ENCODE results near the gene MAST3. TPM values are rescaled to one million over a fixed set of nuclear protein-coding genes. Genes with fewer than 3 reads are reported as not detected.

Gene MAST3
- total RNA-seq, 2 donors from 2014 or later = 38.2 to 50.8 TPM

- Mint-ChIP-seq H3K4me1 (peaks cover 6% of the 10 kb centered on the region), H3K27ac (no peak overlapping the region), H3K36me3 (ENCODE audit: low read depth) (peaks cover 3% of the 10 kb centered on the region), H3K4me3 (no peak overlapping the region), H3K27me3 (no peaks in the 10 kb centered on the region)
- ATAC-seq = peak; percentile 81
- DNase-seq = peak; percentile 33 to 49 (median 34)
- H3K9me3 ChIP-seq (ENCODE audit: control insufficient read depth, low read length, poor library complexity, severe bottlenecking) = no peaks in the 10 kb centered on the region
Measured at GRCh38 chr19:18167975-18168645, 70.5 kb downstream of the MAST3 start.

DNA sequence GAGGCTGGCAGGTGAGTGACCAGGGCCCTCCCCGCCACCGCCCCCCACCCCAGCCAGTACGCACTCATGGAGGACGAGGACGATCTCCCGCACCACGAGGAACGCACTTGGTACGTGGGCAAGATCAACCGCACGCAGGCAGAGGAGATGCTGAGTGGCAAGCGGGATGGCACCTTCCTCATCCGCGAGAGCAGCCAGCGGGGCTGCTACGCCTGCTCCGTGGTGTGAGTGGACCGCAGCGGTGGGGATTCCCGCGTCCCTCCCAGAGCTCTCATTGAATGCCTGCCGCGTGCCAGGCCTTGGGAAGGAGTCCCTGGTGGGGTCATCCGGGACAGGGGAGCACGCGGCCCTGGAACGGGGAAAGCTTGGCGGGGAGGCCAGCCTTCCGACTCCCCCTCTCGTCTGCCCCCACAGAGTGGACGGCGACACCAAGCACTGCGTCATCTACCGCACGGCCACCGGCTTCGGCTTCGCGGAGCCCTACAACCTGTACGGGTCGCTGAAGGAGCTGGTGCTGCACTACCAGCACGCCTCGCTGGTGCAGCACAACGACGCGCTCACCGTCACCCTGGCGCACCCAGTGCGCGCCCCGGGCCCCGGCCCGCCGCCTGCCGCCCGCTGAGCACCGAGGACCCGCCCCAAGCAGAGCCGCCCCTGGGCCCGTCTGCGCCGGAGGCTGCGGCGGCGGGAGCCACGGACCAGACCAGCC is 71.2 kb downstream of the MAST3 start:
- H3K27me3 Mint-ChIP-seq = no peaks in the 10 kb centered on the region
- H3K36me3 Mint-ChIP-seq (ENCODE audit: low read depth) = peaks cover 3% of the 10 kb centered on the region
- H3K27ac Mint-ChIP-seq = no peak overlapping the region
- no peaks in the 10 kb centered on the region for H3K9me3 ChIP-seq (ENCODE audit: control insufficient read depth, low read length, poor library complexity, severe bottlenecking)
- peaks cover 10% of the 10 kb centered on the region for H3K4me1 Mint-ChIP-seq
- ATAC-seq = no peak
- H3K4me3 Mint-ChIP-seq = no peak overlapping the region
- DNase-seq = no peak

DNA sequence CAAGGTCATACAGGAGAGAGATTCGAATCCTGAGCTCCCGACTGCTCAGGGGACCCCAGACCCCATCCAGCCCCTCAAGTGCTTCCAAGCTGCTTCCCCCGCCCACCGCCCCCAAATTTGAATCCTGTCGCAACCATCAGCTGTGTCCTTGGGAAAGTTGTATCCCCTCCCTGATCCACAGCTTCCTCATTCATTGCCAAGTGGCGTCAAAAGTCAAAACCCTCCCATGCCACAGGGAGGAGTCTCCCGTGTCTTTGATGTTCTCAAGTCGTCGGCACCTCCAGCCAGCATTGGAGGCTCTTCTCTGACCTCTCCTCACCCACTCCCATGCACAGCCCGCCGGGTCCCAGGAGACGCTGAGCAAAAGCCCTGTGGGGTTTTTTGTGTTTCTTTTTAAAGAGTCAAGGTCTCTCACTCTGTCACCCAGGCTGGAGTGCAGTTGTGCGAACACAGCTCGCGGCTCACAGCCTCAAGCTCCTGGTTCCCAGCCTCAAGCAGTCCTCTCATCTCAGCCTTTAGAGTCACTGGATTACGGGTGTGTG is 73.2 kb downstream of the MAST3 start:
- H3K27ac Mint-ChIP-seq = peak overlapping the region; percentile 37
- H3K4me3 Mint-ChIP-seq = no peak overlapping the region
- DNase-seq (no peak), ATAC-seq (no peak)
- H3K27me3 Mint-ChIP-seq = no peaks in the 10 kb centered on the region
- peaks cover 21% of the 10 kb centered on the region for H3K4me1 Mint-ChIP-seq
- H3K36me3 Mint-ChIP-seq (ENCODE audit: low read depth) = peaks cover 2% of the 10 kb centered on the region
- H3K9me3 ChIP-seq (ENCODE audit: control insufficient read depth, low read length, poor library complexity, severe bottlenecking) = no peaks in the 10 kb centered on the region

DNA sequence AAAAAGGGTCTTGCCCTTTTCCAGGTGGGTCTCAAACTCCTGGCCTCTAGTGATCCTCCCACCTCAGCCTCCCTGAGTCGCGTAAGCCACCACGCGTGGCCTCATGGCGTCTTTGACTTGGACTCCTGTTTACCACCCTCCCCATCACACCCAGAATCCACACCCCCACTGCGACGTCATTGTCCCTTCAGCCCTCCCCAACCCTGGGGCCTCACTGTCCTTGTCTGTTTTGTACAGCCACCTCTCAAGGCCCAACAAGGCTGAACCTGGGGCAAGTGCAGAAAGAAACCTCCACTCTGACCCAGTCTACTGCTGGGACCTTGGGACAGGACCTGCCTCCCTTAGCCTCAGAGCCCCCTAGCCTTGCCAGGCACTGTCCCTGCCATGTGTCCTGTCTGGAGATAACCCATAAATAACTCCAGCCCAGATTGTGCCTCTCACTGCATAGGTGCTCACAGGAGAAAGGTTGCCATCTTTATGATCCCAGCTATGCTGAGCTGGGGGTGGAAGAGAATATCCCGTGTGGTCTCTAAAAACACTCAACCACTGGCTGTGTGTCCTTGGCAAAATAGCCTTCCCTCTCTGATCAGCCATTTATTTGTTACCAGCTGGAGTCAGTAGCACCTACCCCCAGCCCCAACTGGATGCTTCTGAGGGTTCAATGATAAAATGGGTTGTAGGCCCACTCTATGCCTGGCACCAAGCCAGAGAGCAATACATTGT is 74.2 kb downstream of the MAST3 start:
- Mint-ChIP-seq H3K27me3 (no peaks in the 10 kb centered on the region), H3K27ac (peak overlapping the region; percentile 37)
- DNase-seq = no peak

GRCh38 chr19:18172331-18173053 is 74.9 kb downstream of the MAST3 start:
- no peaks in the 10 kb centered on the region for H3K27me3 Mint-ChIP-seq
- peak overlapping the region; percentile 43 for H3K27ac Mint-ChIP-seq
- peak overlapping the region; percentile 50 for H3K4me3 Mint-ChIP-seq
- no peak for ATAC-seq
- H3K4me1 Mint-ChIP-seq = peaks cover 21% of the 10 kb centered on the region
- no peaks in the 10 kb centered on the region for H3K9me3 ChIP-seq (ENCODE audit: control insufficient read depth, low read length, poor library complexity, severe bottlenecking)
- DNase-seq = no peak
- no peaks in the 10 kb centered on the region for H3K36me3 Mint-ChIP-seq (ENCODE audit: low read depth)

More for the DNA sequence above, 74.2 kb downstream of the MAST3 start:
- no peak for ATAC-seq
- H3K9me3 ChIP-seq (ENCODE audit: control insufficient read depth, low read length, poor library complexity, severe bottlenecking) = no peaks in the 10 kb centered on the region
- H3K36me3 Mint-ChIP-seq (ENCODE audit: low read depth) = no peaks in the 10 kb centered on the region
- H3K4me1 Mint-ChIP-seq = peaks cover 21% of the 10 kb centered on the region
- no peak overlapping the region for H3K4me3 Mint-ChIP-seq

DNA sequence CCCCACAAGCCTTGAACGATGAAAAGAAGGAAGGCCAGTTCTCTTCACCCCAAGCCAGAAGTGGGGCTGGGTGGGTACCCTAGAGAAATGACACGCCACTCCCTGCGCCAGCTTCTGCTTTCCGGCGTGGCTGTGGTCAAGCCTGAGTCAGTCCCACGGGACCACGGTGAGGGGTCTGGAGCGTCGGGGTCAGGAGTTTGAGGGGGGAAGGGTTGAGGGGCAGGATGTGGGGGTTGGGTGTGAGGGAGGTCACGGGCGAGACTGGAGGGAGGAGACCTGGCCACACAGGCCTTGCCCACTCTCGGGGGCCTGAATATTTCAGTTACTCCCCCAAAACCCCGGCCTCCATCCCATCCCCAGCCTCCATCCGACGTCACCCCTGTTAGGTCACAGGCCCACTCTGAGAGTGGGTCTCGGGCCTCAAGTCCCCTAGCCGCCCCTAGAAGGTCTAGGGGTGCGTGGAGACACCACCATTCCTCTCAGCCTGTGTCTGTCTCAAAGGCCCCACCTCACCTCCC is 75.5 kb downstream of the MAST3 start:
- peak; percentile 13 for ATAC-seq
- H3K27ac Mint-ChIP-seq = peak overlapping the region; percentile 43

GRCh38 chr19:18173572-18174288 is 76.2 kb downstream of the MAST3 start, which contains the start of gene IFI30:
IFI30 (plus strand) TSS chr19:18173813; CDS start chr19:18173842, 29 bp downstream.
- Mint-ChIP-seq H3K27ac (peak within 1 kb of the TSS; percentile 43), H3K4me3 (peak within 1 kb of the TSS; percentile 92), H3K27me3 (no peaks in the 10 kb centered on the region), H3K4me1 (peaks cover 18% of the 10 kb centered on the region), H3K36me3 (ENCODE audit: low read depth) (no peaks in the 10 kb centered on the region)
- DNase-seq = peak in 2 of 3 donors; percentile 44 to 52
- no peaks in the 10 kb centered on the region for H3K9me3 ChIP-seq (ENCODE audit: control insufficient read depth, low read length, poor library complexity, severe bottlenecking)
- peak; percentile 78 for ATAC-seq

More for the DNA sequence above, 75.5 kb downstream of the MAST3 start:
- no peaks in the 10 kb centered on the region for H3K27me3 Mint-ChIP-seq
- H3K4me3 Mint-ChIP-seq = peak overlapping the region; percentile 92
- H3K36me3 Mint-ChIP-seq (ENCODE audit: low read depth) = no peaks in the 10 kb centered on the region
- peaks cover 20% of the 10 kb centered on the region for H3K4me1 Mint-ChIP-seq
- DNase-seq = no peak
- H3K9me3 ChIP-seq (ENCODE audit: control insufficient read depth, low read length, poor library complexity, severe bottlenecking) = no peaks in the 10 kb centered on the region

GRCh38 chr19:18174983-18175382 is 77.4 kb downstream of the MAST3 start:
- Mint-ChIP-seq H3K27me3 (no peaks in the 10 kb centered on the region), H3K36me3 (ENCODE audit: low read depth) (no peaks in the 10 kb centered on the region), H3K27ac (no peak overlapping the region), H3K4me1 (peaks cover 18% of the 10 kb centered on the region), H3K4me3 (peak overlapping the region; percentile 36)
- ATAC-seq (no peak), DNase-seq (no peak)
- H3K9me3 ChIP-seq (ENCODE audit: control insufficient read depth, low read length, poor library complexity, severe bottlenecking) = no peaks in the 10 kb centered on the region

- Mint-ChIP-seq H3K27ac (no peak overlapping the region), H3K4me3 (no peak overlapping the region), H3K27me3 (no peaks in the 10 kb centered on the region), H3K36me3 (ENCODE audit: low read depth) (no peaks in the 10 kb centered on the region), H3K4me1 (peaks cover 15% of the 10 kb centered on the region)
- DNase-seq (no peak), ATAC-seq (no peak)
- H3K9me3 ChIP-seq (ENCODE audit: control insufficient read depth, low read length, poor library complexity, severe bottlenecking) = no peaks in the 10 kb centered on the region
Measured at GRCh38 chr19:18176367-18177310, 79.1 kb downstream of the MAST3 start.

DNA sequence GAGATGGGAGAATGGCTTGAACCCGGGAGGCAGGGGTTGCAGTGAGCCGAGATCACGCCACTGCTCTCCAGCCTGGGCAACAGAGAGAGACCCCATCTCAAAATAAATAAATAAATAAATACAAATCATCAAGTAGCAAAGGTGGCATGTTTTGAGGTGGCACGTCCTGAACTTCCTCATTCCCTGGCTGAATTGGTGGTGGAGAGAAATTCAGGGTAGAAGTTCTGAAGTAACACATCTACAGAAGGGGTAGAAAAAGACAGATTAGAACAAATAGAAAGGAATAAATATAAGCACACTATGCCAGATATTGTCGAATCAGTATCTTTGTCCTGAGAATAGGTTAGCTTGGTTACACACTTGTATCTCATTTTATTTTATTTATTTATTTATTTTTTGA is 82.4 kb downstream of the MAST3 start:
- DNase-seq (no peak), ATAC-seq (no peak)
- no peaks in the 10 kb centered on the region for H3K9me3 ChIP-seq (ENCODE audit: control insufficient read depth, low read length, poor library complexity, severe bottlenecking)
- Mint-ChIP-seq H3K36me3 (ENCODE audit: low read depth) (no peaks in the 10 kb centered on the region), H3K4me3 (no peak overlapping the region), H3K27me3 (no peaks in the 10 kb centered on the region), H3K27ac (no peak overlapping the region), H3K4me1 (peaks cover 2% of the 10 kb centered on the region)

GRCh38 chr19:18183529-18183928 is 86.0 kb downstream of the MAST3 start:
- Mint-ChIP-seq H3K4me3 (no peak overlapping the region), H3K4me1 (no peaks in the 10 kb centered on the region)

More at GRCh38 chr19:18183529-18183928, 86.0 kb downstream of the MAST3 start:
- no peaks in the 10 kb centered on the region for H3K9me3 ChIP-seq (ENCODE audit: control insufficient read depth, low read length, poor library complexity, severe bottlenecking)
- DNase-seq = no peak
- ATAC-seq = no peak
- H3K27me3 Mint-ChIP-seq = no peaks in the 10 kb centered on the region
- no peak overlapping the region for H3K27ac Mint-ChIP-seq
- H3K36me3 Mint-ChIP-seq (ENCODE audit: low read depth) = no peaks in the 10 kb centered on the region
